ENCODE results near the gene CAV1. TPM values are rescaled to one million over a fixed set of nuclear protein-coding genes. Genes with fewer than 3 reads are reported as not detected.

CAV1 gene
- total and polyA plus RNA-seq, 2 experiments from 2014 or later = 16.0 to 21.1 TPM

DNA sequence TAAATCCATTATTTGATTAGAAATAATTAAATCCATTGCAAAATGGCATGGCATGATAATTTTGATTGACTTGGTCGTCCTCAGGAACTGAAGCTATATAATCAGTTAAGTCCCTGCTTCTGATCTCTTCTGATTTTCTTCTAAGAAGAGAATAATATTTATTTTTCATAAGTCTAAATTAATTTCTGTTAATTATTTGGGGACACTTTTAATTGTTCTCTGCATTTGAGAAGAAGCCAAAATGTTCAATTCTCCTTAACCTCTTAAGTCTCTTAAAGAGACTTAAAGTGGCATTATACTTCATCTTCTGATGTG is 67.2 kb downstream of the CAV1 start (continued):
- TF ChIP-seq ZNF462 (CRISPR knock-in tag; IDR thresholded peaks at IDR 0.05) (no peak), EZH2phosphoT487 (IDR thresholded peaks at IDR 0.05; ENCODE audit: unreplicated experiment) (no peak), JUNB (IDR thresholded peaks at IDR 0.05; ENCODE audit: unreplicated experiment) (no peak), NANOG (IDR thresholded peaks at IDR 0.05; ENCODE audit: borderline replicate concordance) (no peak), POLR2AphosphoS5 (IDR thresholded peaks at IDR 0.05; ENCODE audit: low read depth) (no peak), EZH2 (IDR thresholded peaks at IDR 0.05; ENCODE audit: low read depth, unreplicated experiment) (no peak)

DNA sequence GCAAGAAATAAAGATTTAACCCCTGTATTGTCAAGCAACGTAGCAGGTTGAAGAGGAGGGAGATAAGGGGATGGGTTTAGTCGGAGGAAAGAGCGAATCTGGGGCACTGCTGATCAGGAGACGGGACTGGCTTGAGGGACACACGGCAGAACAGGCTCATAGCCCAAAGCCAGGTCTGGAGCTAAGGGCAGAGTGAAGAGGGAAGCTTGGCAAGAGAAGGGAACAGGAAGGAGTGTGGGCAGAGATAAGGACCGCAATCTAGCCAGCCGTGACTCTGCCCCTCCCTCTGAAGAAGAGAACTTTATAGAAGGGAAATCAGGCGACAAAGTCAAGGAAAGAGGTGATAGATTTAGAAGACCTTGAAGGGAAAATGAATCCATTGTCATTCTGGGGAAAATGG is 67.6 kb downstream of the CAV1 start:
- 0 out of 2 replicates have a peak, but pooled peaks cover 3% of the 10 kb centered on the region for H3K9me2 ChIP-seq (ENCODE audit: insufficient read depth)
- no peaks in the 10 kb centered on the region for H3F3A ChIP-seq (replicated peaks; ENCODE audit: low read depth)
- Mint-ChIP-seq H3K36me3 (ENCODE audit: low read depth) (no peaks in the 10 kb centered on the region), H3K9me3 (no peaks in the 10 kb centered on the region), H3K4me1 (peaks cover 25% of the 10 kb centered on the region), H3K27me3 (ENCODE audit: insufficient read depth, low read depth, poor library complexity) (no peaks in the 10 kb centered on the region), H3K4me3 (no peak overlapping the region), H3K27ac (no peak overlapping the region)
- H3K27ac ChIP-seq (ENCODE audit: low read depth) = no peak overlapping the region
- H3K79me2 ChIP-seq (replicated peaks; ENCODE audit: insufficient read depth) = no peaks in the 10 kb centered on the region
- no peak for DNase-seq (ENCODE audit: low spot score)
- H3K4me3 ChIP-seq = no peak overlapping the region
- H3K27me3 ChIP-seq (ENCODE audit: insufficient read depth) = no peaks in the 10 kb centered on the region
- no peaks in the 10 kb centered on the region for H4K20me1 ChIP-seq (replicated peaks; ENCODE audit: insufficient read depth)
- no peak overlapping the region for H3K4me2 ChIP-seq
- ATAC-seq = peak; percentile 71
- H3K36me3 ChIP-seq (ENCODE audit: insufficient read depth) = no peaks in the 10 kb centered on the region
- H3K4me1 ChIP-seq (ENCODE audit: insufficient read depth) = peaks cover 11% of the 10 kb centered on the region
- TF ChIP-seq ZNF114 (CRISPR knock-in tag; IDR thresholded peaks at IDR 0.05) (no peak), ZNF331 (CRISPR knock-in tag; IDR thresholded peaks at IDR 0.05; ENCODE audit: low read depth) (no peak), POLR2AphosphoS5 (IDR thresholded peaks at IDR 0.05; ENCODE audit: low read depth) (no peak)
- TF ChIP-seq, protein P1, sequence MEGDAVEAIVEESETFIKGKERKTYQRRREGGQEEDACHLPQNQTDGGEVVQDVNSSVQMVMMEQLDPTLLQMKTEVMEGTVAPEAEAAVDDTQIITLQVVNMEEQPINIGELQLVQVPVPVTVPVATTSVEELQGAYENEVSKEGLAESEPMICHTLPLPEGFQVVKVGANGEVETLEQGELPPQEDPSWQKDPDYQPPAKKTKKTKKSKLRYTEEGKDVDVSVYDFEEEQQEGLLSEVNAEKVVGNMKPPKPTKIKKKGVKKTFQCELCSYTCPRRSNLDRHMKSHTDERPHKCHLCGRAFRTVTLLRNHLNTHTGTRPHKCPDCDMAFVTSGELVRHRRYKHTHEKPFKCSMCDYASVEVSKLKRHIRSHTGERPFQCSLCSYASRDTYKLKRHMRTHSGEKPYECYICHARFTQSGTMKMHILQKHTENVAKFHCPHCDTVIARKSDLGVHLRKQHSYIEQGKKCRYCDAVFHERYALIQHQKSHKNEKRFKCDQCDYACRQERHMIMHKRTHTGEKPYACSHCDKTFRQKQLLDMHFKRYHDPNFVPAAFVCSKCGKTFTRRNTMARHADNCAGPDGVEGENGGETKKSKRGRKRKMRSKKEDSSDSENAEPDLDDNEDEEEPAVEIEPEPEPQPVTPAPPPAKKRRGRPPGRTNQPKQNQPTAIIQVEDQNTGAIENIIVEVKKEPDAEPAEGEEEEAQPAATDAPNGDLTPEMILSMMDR (conservative IDR thresholded peaks at IDR 0.05; ENCODE audit: low read depth in 2 of 2) = no peak
- TF ChIP-seq, protein P2, sequence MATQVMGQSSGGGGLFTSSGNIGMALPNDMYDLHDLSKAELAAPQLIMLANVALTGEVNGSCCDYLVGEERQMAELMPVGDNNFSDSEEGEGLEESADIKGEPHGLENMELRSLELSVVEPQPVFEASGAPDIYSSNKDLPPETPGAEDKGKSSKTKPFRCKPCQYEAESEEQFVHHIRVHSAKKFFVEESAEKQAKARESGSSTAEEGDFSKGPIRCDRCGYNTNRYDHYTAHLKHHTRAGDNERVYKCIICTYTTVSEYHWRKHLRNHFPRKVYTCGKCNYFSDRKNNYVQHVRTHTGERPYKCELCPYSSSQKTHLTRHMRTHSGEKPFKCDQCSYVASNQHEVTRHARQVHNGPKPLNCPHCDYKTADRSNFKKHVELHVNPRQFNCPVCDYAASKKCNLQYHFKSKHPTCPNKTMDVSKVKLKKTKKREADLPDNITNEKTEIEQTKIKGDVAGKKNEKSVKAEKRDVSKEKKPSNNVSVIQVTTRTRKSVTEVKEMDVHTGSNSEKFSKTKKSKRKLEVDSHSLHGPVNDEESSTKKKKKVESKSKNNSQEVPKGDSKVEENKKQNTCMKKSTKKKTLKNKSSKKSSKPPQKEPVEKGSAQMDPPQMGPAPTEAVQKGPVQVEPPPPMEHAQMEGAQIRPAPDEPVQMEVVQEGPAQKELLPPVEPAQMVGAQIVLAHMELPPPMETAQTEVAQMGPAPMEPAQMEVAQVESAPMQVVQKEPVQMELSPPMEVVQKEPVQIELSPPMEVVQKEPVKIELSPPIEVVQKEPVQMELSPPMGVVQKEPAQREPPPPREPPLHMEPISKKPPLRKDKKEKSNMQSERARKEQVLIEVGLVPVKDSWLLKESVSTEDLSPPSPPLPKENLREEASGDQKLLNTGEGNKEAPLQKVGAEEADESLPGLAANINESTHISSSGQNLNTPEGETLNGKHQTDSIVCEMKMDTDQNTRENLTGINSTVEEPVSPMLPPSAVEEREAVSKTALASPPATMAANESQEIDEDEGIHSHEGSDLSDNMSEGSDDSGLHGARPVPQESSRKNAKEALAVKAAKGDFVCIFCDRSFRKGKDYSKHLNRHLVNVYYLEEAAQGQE (IDR thresholded peaks at IDR 0.05; ENCODE audit: unreplicated experiment) = no peak
- 0 out of 2 replicates have a peak overlapping the region, but pooled peaks have one; percentile 35 for H2AFZ ChIP-seq
